Vagina (tissue), 2 donors: ENCODE results near the gene MAP3K3. TPM values are rescaled to one million over a fixed set of nuclear protein-coding genes. Genes with fewer than 3 reads are reported as not detected.

Experiments used
- DNase-seq, 2 donors: peaks; one replicate each; pipeline ENCODE4 v3.0.0-alpha.2; 2017; ENCODE audit errors: extremely low spot score in 2 of 2
- H3K27ac ChIP-seq: fragments of 200-600 bp; sonication (generic); one replicate; pipeline ENCODE4 v1.5.1; 2019
- H3K27me3 ChIP-seq: fragments of 200-600 bp; sonication (generic); one replicate; pipeline ENCODE4 v1.5.1; 2019
- H3K36me3 ChIP-seq, 2 donors: fragments of 200-600 bp; sonication (generic); one replicate each; pipeline ENCODE4 v1.5.1; 2017 to 2019
- H3K4me1 ChIP-seq: fragments of 200-600 bp; sonication (generic); one replicate; pipeline ENCODE4 v1.5.1; 2019
- H3K4me3 ChIP-seq, 2 donors: fragments of 200-600 bp; sonication (generic); 1 replicate in 1 of 2; 2 replicates in 1 of 2; pipeline ENCODE4 v1.5.1; 2016 to 2019
- H3K9me3 ChIP-seq: fragments of 200-600 bp; sonication (generic); one replicate; pipeline ENCODE4 v1.5.1; 2019
- POLR2A ChIP-seq, 2 donors: fragments of 450-650 bp; IDR thresholded peaks; one replicate each; pipeline ENCODE4 v1.6.1; 2017; ENCODE audit warnings: antibody characterized with exemption in 2 of 2, mild to moderate bottlenecking in 2 of 2, moderate library complexity in 2 of 2
- POLR2AphosphoS5 ChIP-seq, 2 donors: sonication (generic); formaldehyde crosslinking; IDR thresholded peaks; one replicate each; pipeline ENCODE4 v1.9.0; 2017; ENCODE audit warnings: antibody characterized with exemption in 2 of 2, mild to moderate bottlenecking in 2 of 2, low read depth in 1 of 2; ENCODE audit not compliant: insufficient read depth in 1 of 2
- intact Hi-C: fragments of 100-400 bp; cut with DNase I; formaldehyde crosslinking; loops from one replicate; pipeline ENCODE4 v1.15.1; 2023
- total RNA-seq: library from RNA; depleted of rRNA; stranded (reverse); fragments of >200 nt; gene quantifications from one replicate; pipeline ENCODE4 v1.2.3, GENCODE V29; 2016
- TF ChIP-seq, protein P1 (sequence below), 3 experiments: fragments of 450-650 bp in 2 of 3; fragments of 200-600 bp in 1 of 3; sonication (generic) in 1 of 3; IDR thresholded peaks; one replicate each; pipeline ENCODE4 v1.5.1; 2017 to 2019; ENCODE audit warnings: antibody characterized with exemption in 3 of 3, mild to moderate bottlenecking in 2 of 3, moderate library complexity in 2 of 3

Gene MAP3K3
- total RNA-seq, 1 donor from 2014 or later, result 35.4 TPM

DNA sequence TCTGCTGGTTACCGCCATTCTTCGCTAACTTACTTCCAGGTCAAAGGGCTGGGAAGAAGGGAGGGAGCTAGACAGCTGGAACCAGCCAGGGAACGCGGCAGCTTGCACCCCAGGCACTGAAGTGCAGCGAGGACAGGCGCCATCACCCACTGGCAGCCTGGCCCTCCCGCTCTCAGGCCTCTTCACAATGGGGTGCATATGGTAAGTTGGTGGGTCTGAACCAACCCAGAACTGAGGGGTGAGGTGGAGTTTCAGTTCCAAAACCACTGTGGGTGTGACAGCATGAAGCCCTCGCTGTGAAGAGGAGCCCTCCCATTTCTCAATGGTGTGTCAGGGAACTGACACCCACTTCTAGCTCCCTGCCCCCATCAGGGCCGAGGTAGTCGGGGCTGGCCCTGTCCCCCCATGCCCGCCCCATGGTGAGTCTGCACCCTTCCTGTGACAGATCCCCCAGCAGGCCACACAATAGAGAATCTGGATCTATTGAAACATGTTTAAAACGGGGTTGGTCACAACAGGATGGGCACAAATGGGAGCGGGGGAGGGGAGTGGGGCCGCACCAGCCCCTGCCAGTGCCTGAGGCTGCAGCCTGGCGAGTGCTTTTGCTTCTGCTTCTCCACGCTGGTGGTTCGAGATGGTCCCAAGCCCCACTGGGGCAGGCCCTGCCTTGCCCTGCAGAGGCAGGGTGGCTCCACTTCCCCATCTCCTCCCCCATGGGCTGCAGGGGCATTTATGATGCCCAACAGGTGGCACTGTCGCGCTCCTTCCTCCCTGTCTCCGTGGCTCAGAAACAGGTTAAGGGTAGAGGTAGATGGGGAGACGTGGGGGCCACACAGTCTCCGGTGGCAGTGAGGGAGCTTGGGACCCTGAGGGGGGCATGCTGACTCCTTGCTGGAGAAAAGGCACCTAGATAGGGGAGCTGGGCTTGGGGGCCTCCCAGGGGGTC lies 75.4 kb downstream of the MAP3K3 start:
- DNase-seq, result no peak
- Histone ChIP-seq H3K4me1 (peaks cover 38% of the 10 kb centered on the region), H3K9me3 (no peaks in the 10 kb centered on the region), H3K4me3 (peak overlapping the region in 1 of 2 donors; percentile 60), H3K27ac (peak overlapping the region; percentile 81), H3K27me3 (no peaks in the 10 kb centered on the region), H3K36me3 (peaks cover 4 to 18% of the 10 kb centered on the region in 2 donors)
- no peak for TF ChIP-seq POLR2AphosphoS5 (IDR thresholded peaks at IDR 0.05; ENCODE audit: insufficient read depth in 1 of 2, low read depth in 1 of 2)
- TF ChIP-seq, protein P1, sequence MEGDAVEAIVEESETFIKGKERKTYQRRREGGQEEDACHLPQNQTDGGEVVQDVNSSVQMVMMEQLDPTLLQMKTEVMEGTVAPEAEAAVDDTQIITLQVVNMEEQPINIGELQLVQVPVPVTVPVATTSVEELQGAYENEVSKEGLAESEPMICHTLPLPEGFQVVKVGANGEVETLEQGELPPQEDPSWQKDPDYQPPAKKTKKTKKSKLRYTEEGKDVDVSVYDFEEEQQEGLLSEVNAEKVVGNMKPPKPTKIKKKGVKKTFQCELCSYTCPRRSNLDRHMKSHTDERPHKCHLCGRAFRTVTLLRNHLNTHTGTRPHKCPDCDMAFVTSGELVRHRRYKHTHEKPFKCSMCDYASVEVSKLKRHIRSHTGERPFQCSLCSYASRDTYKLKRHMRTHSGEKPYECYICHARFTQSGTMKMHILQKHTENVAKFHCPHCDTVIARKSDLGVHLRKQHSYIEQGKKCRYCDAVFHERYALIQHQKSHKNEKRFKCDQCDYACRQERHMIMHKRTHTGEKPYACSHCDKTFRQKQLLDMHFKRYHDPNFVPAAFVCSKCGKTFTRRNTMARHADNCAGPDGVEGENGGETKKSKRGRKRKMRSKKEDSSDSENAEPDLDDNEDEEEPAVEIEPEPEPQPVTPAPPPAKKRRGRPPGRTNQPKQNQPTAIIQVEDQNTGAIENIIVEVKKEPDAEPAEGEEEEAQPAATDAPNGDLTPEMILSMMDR (IDR thresholded peaks at IDR 0.05), result peak in 1 of 3 experiments; percentile 29
- intact Hi-C loops, result no loop called here

DNA sequence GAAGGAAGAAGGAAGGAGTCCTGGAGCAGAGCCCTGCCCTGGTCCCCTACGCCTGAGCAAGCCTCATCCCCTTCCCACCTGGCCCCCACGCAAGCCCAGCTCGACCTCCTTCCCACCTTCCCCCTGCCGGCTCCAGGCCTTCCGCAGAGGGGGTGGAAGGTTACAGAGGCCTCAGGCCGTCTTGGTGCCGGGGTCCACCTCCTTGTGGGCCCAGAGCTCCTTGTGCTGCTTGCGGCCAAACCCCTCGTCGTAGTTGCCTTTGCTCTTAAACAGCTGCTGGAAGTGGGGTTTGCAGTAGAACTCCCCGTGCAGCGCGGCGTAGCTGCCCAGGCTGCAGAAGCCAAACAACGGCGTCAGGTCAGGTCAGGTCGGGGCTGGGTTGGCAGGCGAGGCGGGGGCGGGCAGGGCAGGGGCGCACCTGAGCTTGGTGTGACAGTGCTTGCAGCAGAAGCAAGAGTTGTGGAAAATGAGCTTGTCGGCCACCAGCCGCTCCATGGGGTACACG lies 76.2 kb downstream of the MAP3K3 start:
- no peak for DNase-seq
- Histone ChIP-seq H3K9me3 (no peaks in the 10 kb centered on the region), H3K36me3 (peaks cover 4 to 12% of the 10 kb centered on the region in 2 donors), H3K27ac (peak overlapping the region; percentile 81), H3K4me1 (peaks cover 38% of the 10 kb centered on the region), H3K4me3 (peak overlapping the region; percentile 60 to 81), H3K27me3 (no peaks in the 10 kb centered on the region)
- intact Hi-C loops, result no loop called here
- TF ChIP-seq POLR2AphosphoS5 (IDR thresholded peaks at IDR 0.05; ENCODE audit: insufficient read depth in 1 of 2, low read depth in 1 of 2), result no peak
- no peak for TF ChIP-seq POLR2A (IDR thresholded peaks at IDR 0.05)
- TF ChIP-seq, protein P1 (IDR thresholded peaks at IDR 0.05), result no peak

DNA sequence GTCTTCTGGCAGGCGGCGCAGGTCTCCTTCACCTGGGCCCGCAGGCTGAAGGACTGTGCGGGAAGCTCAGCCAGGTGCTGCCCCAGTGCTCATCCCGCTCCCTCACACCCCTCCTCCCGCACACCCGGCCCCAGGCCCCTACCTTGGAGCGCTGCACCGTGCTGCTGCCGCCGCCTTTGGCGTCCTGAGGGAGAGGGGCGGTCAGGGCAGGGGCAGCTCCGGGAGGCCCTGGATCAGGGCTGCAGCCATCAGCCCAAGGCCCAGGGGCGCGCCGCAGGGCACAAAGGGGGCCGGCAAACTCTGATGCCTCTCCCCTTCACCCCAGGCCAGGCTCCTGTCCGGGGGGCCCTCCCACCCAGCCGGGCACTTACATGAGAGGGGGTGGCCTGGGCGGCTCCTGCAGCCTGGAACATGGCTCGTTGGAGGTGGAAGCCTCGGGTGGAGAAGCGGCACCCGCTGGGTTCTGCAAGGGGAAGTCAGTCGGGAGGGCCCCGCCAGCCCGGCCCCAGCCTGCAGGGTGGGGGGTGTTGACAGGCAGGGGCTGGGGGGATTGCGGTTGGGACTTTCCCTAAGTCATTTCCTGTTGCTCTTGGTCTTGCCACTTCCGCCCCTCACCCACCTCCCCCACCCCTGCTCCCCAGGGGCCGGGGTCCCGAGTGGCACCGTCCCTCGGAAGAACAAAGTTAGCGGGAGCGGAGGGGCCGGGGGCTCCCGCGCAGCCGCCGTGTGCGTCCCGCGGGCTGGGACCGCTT lies 76.8 kb downstream of the MAP3K3 start:
- Histone ChIP-seq H3K36me3 (peaks cover 0 to 7% of the 10 kb centered on the region in 2 donors), H3K27ac (peak overlapping the region; percentile 81), H3K4me1 (peaks cover 38% of the 10 kb centered on the region), H3K27me3 (no peaks in the 10 kb centered on the region), H3K9me3 (no peaks in the 10 kb centered on the region), H3K4me3 (peak overlapping the region; percentile 60 to 81)
- intact Hi-C loops, result no loop called here
- peak in 1 of 2 donors; percentile 88 for DNase-seq
- TF ChIP-seq POLR2A (IDR thresholded peaks at IDR 0.05) (no peak), POLR2AphosphoS5 (IDR thresholded peaks at IDR 0.05; ENCODE audit: insufficient read depth in 1 of 2, low read depth in 1 of 2) (peak in 1 of 2 donors; percentile 28)

DNA sequence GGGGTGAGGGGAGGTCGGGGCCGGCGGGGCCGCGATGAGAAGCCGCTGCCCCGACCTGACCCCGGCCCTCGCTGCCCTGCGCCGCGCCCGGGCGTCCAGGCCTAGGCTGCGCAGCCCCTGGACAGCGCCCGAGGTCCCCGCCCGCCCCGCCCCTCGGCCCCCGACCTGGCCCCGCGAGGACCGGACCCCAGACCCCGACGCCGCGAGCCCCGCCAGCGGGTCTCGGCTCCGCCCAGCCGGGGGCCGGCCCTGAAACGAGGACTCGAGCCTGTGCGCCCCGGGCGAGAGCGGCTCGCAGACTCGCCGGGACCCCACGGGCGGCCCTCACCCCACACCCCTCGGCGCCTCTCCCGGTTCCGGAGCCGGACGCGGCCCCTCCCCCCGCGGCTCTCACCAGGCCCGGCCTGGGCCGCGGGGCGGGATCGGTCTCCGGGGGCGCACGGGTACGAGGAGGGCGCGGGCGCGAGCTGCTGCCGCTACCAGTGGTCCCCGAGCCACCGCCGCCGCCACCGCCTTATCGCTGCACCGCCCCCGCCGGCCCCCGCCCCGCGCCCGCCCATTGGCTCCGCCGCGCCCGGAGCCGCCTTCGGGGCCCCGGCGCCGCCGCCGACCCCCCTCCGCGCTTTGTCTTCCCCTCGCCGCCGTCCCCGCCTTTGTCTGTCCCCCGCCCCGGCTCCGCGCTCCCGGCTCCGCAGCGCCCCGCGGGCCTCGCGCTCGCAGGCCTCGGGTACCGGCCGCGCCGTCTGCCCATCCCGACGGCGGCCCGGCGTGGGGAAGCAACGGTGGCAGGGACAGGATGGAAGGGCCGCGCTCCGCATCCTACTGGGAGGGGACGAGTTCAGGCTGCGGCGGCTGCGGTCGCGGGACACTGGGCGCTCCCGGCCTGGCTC lies 77.7 kb downstream of the MAP3K3 start, which contains the start of gene LIMD2:
TSS of gene LIMD2 (minus strand) at position 488 of the 890 bp plus-strand sequence. CDS start 827 bp downstream, outside the sequence.
- Histone ChIP-seq H3K36me3 (peaks cover 0 to 10% of the 10 kb centered on the region in 2 donors), H3K4me3 (peak within 1 kb of the TSS; percentile 60 to 81), H3K9me3 (no peaks in the 10 kb centered on the region), H3K4me1 (peaks cover 38% of the 10 kb centered on the region), H3K27me3 (no peaks in the 10 kb centered on the region), H3K27ac (peak within 1 kb of the TSS; percentile 81)
- no peak for TF ChIP-seq POLR2AphosphoS5 (IDR thresholded peaks at IDR 0.05; ENCODE audit: insufficient read depth in 1 of 2, low read depth in 1 of 2)
- TF ChIP-seq, protein P1 (IDR thresholded peaks at IDR 0.05), result no peak
- no peak for TF ChIP-seq POLR2A (IDR thresholded peaks at IDR 0.05)
- no peak for DNase-seq
- intact Hi-C loops, result no loop called here
